Activated T-cell treated with anti-CD3 and anti-CD28 coated beads for 4 hours (primary cell): ENCODE results near the gene TOR4A.
A peak's percentile ranks its signal among the peaks of the same experiment; 100 is the strongest.
"Not testable (repeated sequence)": the region's sequence is repeated elsewhere in the genome, so short reads cannot be mapped to it uniquely, and the experiment has no call there.

Experiments
- DNase-seq: peaks from one replicate; pipeline ENCODE4 v3.0.0-alpha.2; 2020

Gene TOR4A

GRCh38 chr9:137253717-137254623 is 23.6 kb upstream of the TOR4A start:
- DNase-seq: no peak

- peak; percentile 96 for DNase-seq
Measured at GRCh38 chr9:137254624-137255447, 22.7 kb upstream of the TOR4A start, which contains the start of gene NELFB. Gene NELFB, plus strand, starts transcription at chr9:137255327.

DNA sequence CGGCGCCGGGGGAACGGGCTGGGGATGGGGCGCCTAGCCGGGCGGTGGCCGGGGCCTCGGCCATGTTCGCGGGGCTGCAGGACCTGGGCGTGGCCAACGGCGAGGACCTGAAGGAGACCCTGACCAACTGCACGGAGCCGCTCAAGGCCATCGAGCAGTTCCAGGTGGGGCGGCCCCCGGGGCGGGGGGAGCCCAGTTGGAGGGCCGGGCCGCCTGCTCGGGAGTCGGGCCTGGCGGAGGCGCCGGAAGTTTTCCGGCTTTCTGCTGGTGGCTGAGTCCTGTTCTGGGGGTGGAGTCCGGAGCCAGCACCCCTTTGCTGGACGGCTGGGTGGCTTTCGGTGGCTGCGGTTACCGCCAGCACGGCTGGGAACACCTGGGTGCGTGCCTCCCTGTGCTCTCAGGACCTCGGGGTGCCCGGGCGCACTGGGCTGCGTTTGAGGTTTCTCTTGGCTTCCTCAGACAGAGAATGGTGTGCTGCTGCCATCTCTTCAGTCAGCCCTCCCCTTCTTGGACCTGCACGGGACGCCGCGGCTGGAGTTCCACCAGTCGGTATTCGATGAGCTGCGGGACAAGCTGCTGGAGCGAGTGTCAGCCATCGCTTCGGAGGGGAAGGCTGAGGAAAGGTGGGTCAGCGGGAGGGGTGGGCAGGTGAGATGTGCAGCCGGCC is 21.9 kb upstream of the TOR4A start:
- no peak for DNase-seq

DNA sequence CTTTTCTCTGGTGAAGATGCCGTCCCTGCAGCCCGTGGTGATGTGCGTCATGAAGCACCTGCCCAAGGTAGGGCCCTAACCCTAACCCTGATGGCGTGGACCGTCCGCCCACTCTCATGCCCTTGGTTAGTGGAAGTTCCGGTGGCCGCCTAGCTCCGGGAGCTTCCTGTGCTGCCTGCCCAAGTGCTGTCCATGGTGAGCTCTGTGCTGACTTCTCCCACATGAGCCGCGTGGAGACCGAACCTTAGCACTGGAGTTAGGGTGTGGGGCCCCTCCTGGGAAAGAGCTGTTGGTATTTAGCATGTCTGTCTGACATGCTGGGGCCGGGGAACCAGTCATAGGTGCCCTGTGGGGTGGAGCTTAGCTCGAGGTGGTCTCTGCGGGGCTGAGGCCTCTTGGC is 21.2 kb upstream of the TOR4A start:
- DNase-seq: no peak

DNA sequence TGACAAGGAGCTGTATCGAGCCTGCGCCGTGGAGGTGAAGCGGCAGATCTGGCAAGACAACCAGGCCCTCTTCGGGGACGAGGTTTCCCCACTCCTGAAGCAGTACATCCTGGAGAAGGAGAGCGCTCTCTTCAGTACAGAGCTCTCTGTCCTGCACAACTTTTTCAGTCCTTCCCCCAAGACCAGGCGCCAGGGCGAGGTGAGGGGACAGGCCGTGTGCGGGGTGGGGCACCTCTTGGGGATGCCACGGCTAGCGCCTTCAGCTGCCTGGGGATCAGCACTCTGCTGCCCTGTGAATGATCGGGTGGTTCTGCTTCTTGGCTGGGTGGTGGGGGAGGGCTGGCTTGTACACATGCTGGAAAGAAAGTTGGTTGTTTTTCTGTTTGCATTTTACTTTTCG is 20.7 kb upstream of the TOR4A start:
- no peak for DNase-seq

DNA sequence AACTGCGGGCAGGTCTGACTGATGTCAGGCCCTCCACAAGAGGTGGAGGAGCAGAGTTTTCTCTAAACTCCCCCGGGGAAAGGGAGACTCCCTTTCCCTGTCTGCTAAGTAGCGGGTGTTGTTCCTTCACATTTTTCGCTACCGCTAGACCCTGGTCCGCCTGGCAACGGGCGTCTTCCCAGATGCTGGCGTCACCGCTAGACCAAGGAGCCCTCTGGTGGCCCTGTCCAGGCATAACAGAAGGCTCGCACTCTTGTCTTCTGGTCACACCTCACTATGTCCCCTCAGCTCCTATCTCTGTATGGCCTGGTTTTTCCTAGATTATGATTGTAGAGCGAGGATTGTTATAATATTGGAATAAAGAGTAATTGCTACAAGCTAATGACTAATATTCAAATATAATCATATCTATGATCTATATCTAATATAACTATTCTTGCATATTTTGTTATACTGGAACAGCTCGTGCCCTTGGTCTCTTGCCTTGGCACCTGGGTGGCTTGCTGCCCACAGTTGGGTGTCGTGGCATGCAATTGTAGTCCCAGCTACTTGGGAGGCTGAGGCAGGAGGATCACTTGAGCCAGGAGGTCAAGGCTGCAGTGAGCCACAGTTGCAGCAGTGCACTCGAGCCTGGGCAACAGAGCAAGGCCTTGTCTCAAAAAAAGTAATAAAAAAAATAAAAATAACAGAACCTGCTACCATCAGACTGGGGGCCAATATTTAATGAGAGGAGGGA is 15.2 kb upstream of the TOR4A start:
- not testable (repeated sequence) for DNase-seq

DNA sequence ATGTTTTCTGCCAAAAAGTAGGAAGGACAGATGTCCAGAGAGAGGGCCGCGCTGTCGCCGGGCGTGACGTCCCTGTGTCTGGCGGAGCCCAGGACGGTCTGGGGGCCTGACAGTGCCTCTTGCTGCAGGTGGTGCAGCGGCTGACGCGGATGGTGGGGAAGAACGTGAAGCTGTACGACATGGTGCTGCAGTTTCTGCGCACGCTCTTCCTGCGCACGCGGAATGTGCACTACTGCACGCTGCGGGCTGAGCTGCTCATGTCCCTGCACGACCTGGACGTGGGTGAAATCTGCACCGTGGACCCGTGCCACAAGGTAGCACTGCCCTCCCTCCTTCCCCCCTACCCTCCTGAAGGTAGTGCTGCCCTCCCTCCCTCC is 14.6 kb upstream of the TOR4A start:
- no peak for DNase-seq

GRCh38 chr9:137263506-137263905 is 14.0 kb upstream of the TOR4A start:
- no peak for DNase-seq

DNA sequence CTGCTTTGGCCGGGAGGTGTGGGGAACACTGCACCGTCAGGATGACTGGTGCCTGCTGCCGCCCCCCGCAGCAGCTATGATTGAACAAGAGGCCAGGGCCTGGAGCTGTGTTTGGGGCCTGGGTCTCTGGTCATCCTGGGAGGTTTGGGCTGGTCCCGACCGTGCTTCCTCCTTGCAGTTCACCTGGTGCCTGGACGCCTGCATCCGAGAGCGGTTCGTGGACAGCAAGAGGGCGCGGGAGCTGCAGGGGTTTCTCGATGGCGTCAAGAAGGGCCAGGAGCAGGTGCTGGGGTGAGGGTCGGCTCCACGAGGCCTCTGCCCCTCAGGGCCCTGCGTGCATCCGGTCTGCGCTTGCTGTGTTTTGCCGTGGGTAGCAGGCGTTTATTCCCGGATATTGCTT is 13.5 kb upstream of the TOR4A start:
- no peak for DNase-seq

GRCh38 chr9:137265496-137266161 is 11.9 kb upstream of the TOR4A start:
- no peak for DNase-seq

DNA sequence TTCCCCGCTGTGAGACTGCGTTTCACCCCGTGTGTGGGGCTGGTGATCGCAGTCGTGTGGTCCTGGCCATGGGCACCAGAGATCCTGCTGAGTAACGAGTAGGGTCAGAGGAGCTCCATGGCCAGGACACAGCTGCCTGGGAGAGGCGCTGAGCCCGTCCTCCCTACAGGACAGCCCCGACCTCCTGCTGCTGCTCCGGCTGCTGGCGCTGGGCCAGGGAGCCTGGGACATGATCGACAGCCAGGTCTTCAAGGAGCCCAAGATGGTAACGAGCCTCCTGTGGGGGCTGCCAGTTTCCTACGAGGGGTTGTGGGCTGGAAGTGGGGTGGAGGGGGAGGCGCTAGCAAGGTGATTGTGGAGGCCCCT is 11.4 kb upstream of the TOR4A start:
- DNase-seq: no peak

DNA sequence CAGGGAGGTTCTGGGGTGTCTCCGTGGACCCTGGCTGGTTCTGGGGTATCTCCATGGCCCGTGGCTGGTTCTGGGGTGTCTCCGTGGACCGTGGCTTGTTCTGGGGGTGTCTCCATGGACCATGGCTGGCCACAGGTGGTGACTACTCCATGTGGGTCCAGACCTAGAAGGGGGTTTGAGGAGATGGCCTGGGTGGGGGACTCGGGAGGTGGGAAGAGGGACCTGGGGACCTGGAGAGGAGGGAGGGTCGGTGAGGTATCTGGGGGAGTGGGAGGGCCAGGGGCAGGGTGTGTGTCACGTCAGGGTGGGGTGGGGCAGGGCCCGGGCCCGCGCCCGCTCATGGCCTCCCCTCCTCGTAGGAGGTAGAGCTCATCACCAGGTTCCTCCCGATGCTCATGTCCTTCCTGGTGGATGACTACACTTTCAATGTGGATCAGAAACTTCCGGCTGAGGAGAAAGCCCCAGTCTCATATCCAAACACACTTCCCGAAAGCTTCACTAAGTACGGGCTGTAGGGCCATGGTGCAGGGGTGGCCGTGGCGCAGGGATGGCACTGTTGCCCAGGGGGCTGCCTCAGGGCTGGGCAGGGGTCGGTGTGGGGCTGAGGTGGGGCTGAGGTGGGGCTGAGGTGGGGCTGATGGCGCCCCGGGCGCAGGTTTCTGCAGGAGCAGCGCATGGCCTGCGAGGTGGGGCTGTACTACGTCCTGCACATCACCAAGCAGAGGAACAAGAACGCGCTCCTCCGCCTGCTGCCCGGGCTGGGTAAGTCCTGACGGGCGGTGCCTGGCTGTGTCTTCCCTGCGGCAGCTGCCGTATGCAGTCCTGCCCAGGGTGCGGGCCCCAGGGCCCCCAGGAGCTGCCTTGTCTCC is 10.7 kb upstream of the TOR4A start:
- no peak for DNase-seq

GRCh38 chr9:137267933-137268355 is 9.6 kb upstream of the TOR4A start:
- DNase-seq: no peak

GRCh38 chr9:137268538-137269201 is 8.9 kb upstream of the TOR4A start:
- no peak for DNase-seq

- no peak for DNase-seq
Measured at GRCh38 chr9:137269231-137269772, 8.2 kb upstream of the TOR4A start.

GRCh38 chr9:137270929-137271695 is 6.4 kb upstream of the TOR4A start:
- no peak for DNase-seq

DNA sequence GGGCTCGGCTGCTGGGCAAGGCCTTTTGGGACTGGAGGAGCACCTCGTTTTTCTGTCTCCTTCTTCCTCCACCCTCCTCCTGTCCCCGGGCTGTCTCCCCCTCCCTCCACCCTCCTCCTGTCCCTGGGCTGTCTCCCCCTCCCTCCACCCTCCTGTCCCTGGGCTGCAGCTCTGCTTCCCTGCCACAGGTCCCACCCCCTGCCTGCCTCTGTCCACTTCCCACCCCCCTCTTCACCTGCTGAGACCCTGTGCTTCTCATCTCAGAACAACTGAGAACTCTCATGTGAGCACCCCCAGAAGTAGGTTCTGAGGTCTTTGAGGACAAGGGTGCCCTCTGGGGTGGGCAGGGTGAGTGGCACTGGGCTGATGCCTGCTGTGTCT is 5.8 kb upstream of the TOR4A start:
- no peak for DNase-seq

DNA sequence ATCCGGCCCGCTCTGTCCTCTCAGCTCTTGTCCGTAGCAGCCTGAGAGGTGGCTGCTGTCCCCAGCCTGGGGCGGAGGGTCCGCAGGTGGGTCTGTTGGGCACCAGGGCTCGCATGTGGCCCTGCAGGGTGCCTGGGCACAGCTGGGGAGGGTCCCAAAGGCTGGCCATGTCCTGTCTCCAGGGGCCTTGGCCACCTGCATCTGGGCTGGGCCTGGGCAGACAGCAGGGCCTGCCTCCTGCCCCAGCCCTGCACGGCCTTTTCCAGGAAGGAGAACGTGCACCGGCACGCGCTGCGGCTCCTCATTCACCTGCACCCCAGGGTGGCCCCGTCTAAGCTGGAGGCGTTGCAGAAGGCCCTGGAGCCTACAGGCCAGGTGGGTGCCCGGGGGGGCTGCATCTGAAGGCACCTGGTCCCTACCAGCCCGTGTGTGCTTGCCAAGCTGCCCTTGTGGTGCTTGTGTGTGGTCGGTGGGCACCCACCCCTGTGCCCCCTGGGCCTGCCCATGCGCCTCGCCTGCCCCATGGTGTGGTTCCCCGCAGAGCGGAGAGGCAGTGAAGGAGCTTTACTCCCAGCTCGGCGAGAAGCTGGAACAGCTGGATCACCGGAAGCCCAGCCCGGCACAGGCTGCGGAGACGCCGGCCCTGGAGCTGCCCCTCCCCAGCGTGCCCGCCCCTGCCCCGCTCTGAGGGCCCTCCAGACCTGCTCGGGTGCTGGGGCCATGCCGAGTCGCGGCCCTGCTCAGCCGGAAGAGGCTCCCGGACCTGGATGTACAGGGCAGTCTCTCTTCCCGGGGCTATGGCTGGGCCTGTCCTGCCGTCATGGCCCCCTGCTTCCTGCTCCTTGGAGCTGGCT is 5.1 kb upstream of the TOR4A start:
- no peak for DNase-seq

- no peak for DNase-seq
Measured at GRCh38 chr9:137273095-137273490, 4.4 kb upstream of the TOR4A start.
